Endothelial cell of umbilical vein (primary cell): ENCODE results near the gene CFD. TPM values are rescaled to one million over a fixed set of nuclear protein-coding genes. Genes with fewer than 3 reads are reported as not detected.

Experiments
- BruUV-seq: library from RNA; stranded (reverse); fragments of 400-500 nt; replicated peaks from 2 replicates; lab custom pipeline; 2021; lab: Mats Ljungman, UMichigan
- CTCF ChIA-PET: fragments of 300-600, 350-600 bp; sonication (Branson Sonifier 250); formaldehyde crosslinking; loops from one replicate; lab custom pipeline; 2021; ENCODE audit warnings: antibody characterized with exemption, inconsistent platforms; lab: Charles Lee
- POLR2A ChIA-PET: fragments of 300-600, 350-600 bp; sonication (Branson Sonifier 250); formaldehyde crosslinking; loops from one replicate; lab custom pipeline; 2021; ENCODE audit warnings: antibody characterized with exemption, inconsistent platforms; lab: Charles Lee
- DNase-seq: peaks from one replicate; pipeline ENCODE4 v3.0.0-alpha.2; 2011; ENCODE audit warnings: low read depth, low spot score
- FAIRE-seq: peaks from 2 replicates; lab custom pipeline; 2011; peaks lifted over from hg19 to GRCh38; lab: Jason Lieb, UNC
- H2AFZ ChIP-seq: 2 replicates; pipeline ENCODE4 v1.6.0; 2012; ENCODE audit warnings: low read depth, low read length, control low read depth, inconsistent platforms
- H3K27ac ChIP-seq: 2 replicates; pipeline ENCODE4 v1.5.1; 2011; ENCODE audit warnings: low read depth, mild to moderate bottlenecking, control low read depth, low read length, moderate library complexity; ENCODE audit not compliant: insufficient read depth
- H3K27me3 ChIP-seq, 2 experiments: 2 replicates each; pipeline versions ENCODE4 v1.6.0 to v1.6.1; 2011; ENCODE audit warnings: low read length in 2 of 2, mixed read lengths in 1 of 2; ENCODE audit not compliant: control insufficient read depth in 2 of 2, insufficient read depth in 2 of 2
- H3K36me3 ChIP-seq, 2 experiments: 2 replicates in 1 of 2; 3 replicates in 1 of 2; pipeline ENCODE4 v1.5.1; 2011; ENCODE audit warnings: low read length in 2 of 2, mild to moderate bottlenecking in 1 of 2, moderate library complexity in 1 of 2; ENCODE audit not compliant: control insufficient read depth in 2 of 2, insufficient read depth in 2 of 2; ENCODE audit errors: extremely low read depth in 1 of 2
- H3K4me1 ChIP-seq: 3 replicates; pipeline ENCODE4 v1.5.1; 2011; ENCODE audit warnings: mild to moderate bottlenecking, low read length; ENCODE audit not compliant: control insufficient read depth, insufficient read depth; ENCODE audit errors: extremely low read depth
- H3K4me2 ChIP-seq: 2 replicates; pipeline ENCODE4 v1.6.1; 2011; ENCODE audit warnings: low read length, control low read depth, mixed read lengths; ENCODE audit not compliant: insufficient read depth
- H3K4me3 ChIP-seq, 3 experiments: fragments of 200-600 bp in 1 of 3; sonication (generic), shearing (Covaris generic) in 1 of 3; replicated peaks in 1 of 3; 2 replicates each; pipeline ENCODE4 v1.5.1; 2011 to 2016; ENCODE audit warnings: control low read depth in 3 of 3, low read length in 3 of 3, mild to moderate bottlenecking in 2 of 3, inconsistent platforms in 1 of 3, low read depth in 1 of 3, moderate library complexity in 1 of 3; ENCODE audit not compliant: insufficient read depth in 1 of 3
- H3K79me2 ChIP-seq: 2 replicates; pipeline ENCODE4 v1.6.0; 2012; ENCODE audit warnings: low read length, inconsistent platforms; ENCODE audit not compliant: control insufficient read depth, insufficient read depth
- H3K9ac ChIP-seq: replicated peaks from 2 replicates; pipeline ENCODE3; 2011; ENCODE audit warnings: low read length, control low read depth; ENCODE audit not compliant: insufficient read depth; ENCODE audit errors: extremely low read depth
- H3K9me1 ChIP-seq: replicated peaks from 3 replicates; pipeline ENCODE4 v1.6.0; 2011; ENCODE audit warnings: mild to moderate bottlenecking, low read length; ENCODE audit not compliant: control insufficient read depth, insufficient read depth; ENCODE audit errors: extremely low read depth
- H3K9me3 ChIP-seq: replicated peaks from 2 replicates; pipeline ENCODE4 v1.5.1; 2012; ENCODE audit warnings: low read length, inconsistent platforms; ENCODE audit not compliant: control insufficient read depth, insufficient read depth
- H4K20me1 ChIP-seq: replicated peaks from 2 replicates; pipeline ENCODE3; 2011; ENCODE audit warnings: mild to moderate bottlenecking, low read length; ENCODE audit not compliant: control insufficient read depth, insufficient read depth; ENCODE audit errors: extremely low read depth
- CTCF ChIP-seq, 2 donors: IDR thresholded peaks; 1 replicate in 1 of 2; 2 replicates in 1 of 2; pipeline ENCODE4 v1.5.1; 2011; ENCODE audit warnings: low read length in 2 of 2, mild to moderate bottlenecking in 2 of 2, moderate library complexity in 2 of 2, control low read depth in 1 of 2, inconsistent platforms in 1 of 2, low read depth in 1 of 2; ENCODE audit not compliant: insufficient read depth in 1 of 2; ENCODE audit errors: extremely low read depth in 1 of 2
- EZH2 ChIP-seq: IDR thresholded peaks from 2 replicates; pipeline ENCODE4 v1.6.1; 2012; ENCODE audit warnings: borderline replicate concordance, low read depth, mild to moderate bottlenecking, moderate library complexity, low read length, inconsistent platforms; ENCODE audit not compliant: severe bottlenecking
- FOS ChIP-seq: IDR thresholded peaks from 2 replicates; pipeline ENCODE4 v1.6.1; 2011; ENCODE audit warnings: mild to moderate bottlenecking, low read length, moderate library complexity, borderline replicate concordance; ENCODE audit not compliant: insufficient read depth
- GATA2 ChIP-seq: IDR thresholded peaks from 2 replicates; pipeline ENCODE4 v1.7.0; 2011; ENCODE audit warnings: low read depth, mild to moderate bottlenecking, moderate library complexity, mixed read lengths, low read length; ENCODE audit not compliant: insufficient read length, insufficient read depth
- JUN ChIP-seq: IDR thresholded peaks from 2 replicates; pipeline ENCODE4 v1.6.1; 2011; ENCODE audit warnings: borderline replicate concordance, low read depth; ENCODE audit not compliant: insufficient read length, insufficient read depth
- MYC ChIP-seq: IDR thresholded peaks from one replicate; pipeline ENCODE4 v1.6.1; 2011; ENCODE audit warnings: mild to moderate bottlenecking, low read depth, low read length
- POLR2A ChIP-seq: IDR thresholded peaks from 2 replicates; pipeline ENCODE4 v1.6.1; 2012; ENCODE audit warnings: low read depth, mild to moderate bottlenecking, control low read depth, low read length
- POLR2AphosphoS5 ChIP-seq: IDR thresholded peaks from 2 replicates; pipeline ENCODE4 v1.6.1; 2012; ENCODE audit warnings: low read depth, mild to moderate bottlenecking, control low read depth, low read length, moderate library complexity; ENCODE audit not compliant: insufficient read depth
- dilution Hi-C: fragments of 300-500 bp; cut with MboI; formaldehyde crosslinking; loops from one replicate; pipeline ENCODE4 v1.15.0; 2019; ENCODE audit warnings: low sequenced_read_pairs; ENCODE audit not compliant: extremely low pct_ligation_motif_present
- intact Hi-C: fragments of 100-400 bp; cut with micrococcal nuclease; formaldehyde crosslinking; loops from one replicate; pipeline ENCODE4 v1.10.0; 2022
- polyA plus RNA-seq, 4 experiments: library from polyadenylated mRNA; depleted of rRNA in 3 of 4; stranded (reverse) in 3 of 4; unstranded in 1 of 4; fragments of >200 nt; gene quantifications; 2 replicates each; pipeline versions ENCODE4 v1.2.1 to v1.2.3, GENCODE V29; 2011 to 2012; ENCODE audit warnings: missing spikeins in 1 of 4
- total RNA-seq: library from RNA; stranded (reverse); gene quantifications from 2 replicates; pipeline ENCODE4 v1.2.3, GENCODE V29; 2021
- TF ChIP-seq, protein P1 (sequence below): IDR thresholded peaks from 2 replicates; pipeline ENCODE4 v1.6.1; 2011; ENCODE audit not compliant: insufficient read depth, insufficient read length

CFD gene
- total and polyA plus RNA-seq, 2 donors (not counting 3 experiments of a cell fraction or from before 2014, with no cell fraction given), result 0.25 to 0.40 TPM

DNA sequence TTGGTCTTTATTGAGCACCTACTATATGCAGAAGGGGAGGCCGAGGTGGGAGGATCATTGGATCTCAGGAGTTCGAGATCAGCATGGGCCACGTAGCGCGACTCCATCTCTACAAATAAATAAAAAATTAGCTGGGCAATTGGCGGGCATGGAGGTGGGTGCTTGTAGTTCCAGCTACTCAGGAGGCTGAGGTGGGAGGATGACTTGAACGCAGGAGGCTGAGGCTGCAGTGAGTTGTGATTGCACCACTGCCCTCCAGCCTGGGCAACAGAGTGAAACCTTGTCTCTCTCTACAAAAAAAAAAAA, 3.8 kb downstream of the CFD start:
- FAIRE-seq, result no peak
- CTCF ChIA-PET, result interaction anchor here (0.6 to 2.4 kb wide), 22 partner anchors 10 to 124 kb away, joined by 3 to 16 read pairs (median 4); partner anchors contain the start of genes MED16, PRTN3, RNU6-9 and WDR18

More for the DNA sequence above, 3.8 kb downstream of the CFD start:
- Histone ChIP-seq H3K4me1 (no peaks in the 10 kb centered on the region), H3K4me3 (no peak overlapping the region), H4K20me1 (no peaks in the 10 kb centered on the region), H3K4me2 (no peak overlapping the region), H3K9me1 (no peaks in the 10 kb centered on the region), H3K9me3 (no peaks in the 10 kb centered on the region), H3K79me2 (no peaks in the 10 kb centered on the region), H3K27me3 (peaks cover 0 to 2% of the 10 kb centered on the region in 2 experiments), H3K27ac (no peak overlapping the region), H3K9ac (no peak overlapping the region), H2AFZ (no peak overlapping the region), H3K36me3 (peaks cover 0 to 6% of the 10 kb centered on the region in 2 experiments)
- no peak for DNase-seq
- intact Hi-C loops, result loop anchor here (2.0 kb wide), 2 partner anchors 46 to 58 kb away; no protein-coding TSS in a partner anchor
- dilution Hi-C loops, result no loop called here
- BruUV-seq, result no TSS peak
- POLR2A ChIA-PET, result interaction anchor here (0.6 to 1.1 kb wide), 2 partner anchors 32 to 122 kb away, joined by 4 to 6 read pairs; no protein-coding TSS in a partner anchor
- TF ChIP-seq POLR2AphosphoS5 (no peak), FOS (no peak), MYC (no peak), CTCF (IDR thresholded peaks at IDR 0.05; ENCODE audit: extremely low read depth in 1 of 2, insufficient read depth in 1 of 2, low read depth in 1 of 2, low read length in 2 of 2) (no peak), POLR2A (no peak), EZH2 (no peak), JUN (no peak), GATA2 (no peak)
- TF ChIP-seq, protein P1, sequence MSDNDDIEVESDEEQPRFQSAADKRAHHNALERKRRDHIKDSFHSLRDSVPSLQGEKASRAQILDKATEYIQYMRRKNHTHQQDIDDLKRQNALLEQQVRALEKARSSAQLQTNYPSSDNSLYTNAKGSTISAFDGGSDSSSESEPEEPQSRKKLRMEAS, result no peak
